Nephron progenitor cell (in vitro differentiated cells): ENCODE data around the gene IST1.

Source experiments
- DNase-seq: peaks from one replicate; pipeline ENCODE4 v3.0.0; 2021
- H3K27ac Mint-ChIP-seq: 2 replicates; pipeline ENCODE4 v1.8.0; 2021; ENCODE audit warnings: mild to moderate bottlenecking, moderate library complexity, mixed read lengths
- H3K27me3 Mint-ChIP-seq: 2 replicates; pipeline ENCODE4 v1.8.0; 2021; ENCODE audit warnings: mild to moderate bottlenecking, low read depth, mixed read lengths; ENCODE audit not compliant: poor library complexity
- H3K36me3 Mint-ChIP-seq: 2 replicates; pipeline ENCODE4 v1.8.0; 2021; ENCODE audit warnings: low read depth, mixed read lengths
- H3K4me1 Mint-ChIP-seq: 2 replicates; pipeline ENCODE4 v1.8.0; 2021; ENCODE audit warnings: mixed read lengths
- H3K4me3 Mint-ChIP-seq: 2 replicates; pipeline ENCODE4 v1.8.0; 2021; ENCODE audit warnings: mild to moderate bottlenecking, moderate library complexity, mixed read lengths
- H3K9me3 Mint-ChIP-seq: 2 replicates; pipeline ENCODE4 v1.8.0; 2021; ENCODE audit warnings: mild to moderate bottlenecking, moderate library complexity, mixed read lengths
- TF ChIP-seq, protein P1 (sequence below): fragments of 200-600 bp; sonication (generic); IDR thresholded peaks from 2 replicates; pipeline ENCODE4 v1.5.0; 2021; ENCODE audit warnings: antibody characterized with exemption

IST1 gene

DNA sequence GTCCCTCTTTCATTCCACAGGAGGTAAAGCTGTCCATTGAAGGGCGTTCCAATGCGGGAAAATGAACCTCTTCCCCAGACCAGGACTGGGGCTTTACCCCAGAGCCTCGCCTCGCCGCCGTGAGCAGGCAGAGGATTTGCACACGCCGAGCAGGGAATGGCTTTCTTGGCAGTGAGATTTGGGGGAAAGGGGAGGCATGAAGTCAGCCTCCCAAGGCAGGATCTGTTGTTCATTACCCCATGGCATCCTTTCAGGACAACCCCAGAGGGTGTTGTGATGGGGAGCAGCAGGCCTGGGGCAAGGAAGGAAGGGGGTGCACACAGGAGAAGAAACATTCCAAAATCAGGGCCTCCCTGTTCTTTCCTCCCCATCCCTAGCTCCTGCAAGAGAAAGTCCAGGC, 43.6 kb upstream of the IST1 start:
- no peak overlapping the region for H3K27ac Mint-ChIP-seq

DNA sequence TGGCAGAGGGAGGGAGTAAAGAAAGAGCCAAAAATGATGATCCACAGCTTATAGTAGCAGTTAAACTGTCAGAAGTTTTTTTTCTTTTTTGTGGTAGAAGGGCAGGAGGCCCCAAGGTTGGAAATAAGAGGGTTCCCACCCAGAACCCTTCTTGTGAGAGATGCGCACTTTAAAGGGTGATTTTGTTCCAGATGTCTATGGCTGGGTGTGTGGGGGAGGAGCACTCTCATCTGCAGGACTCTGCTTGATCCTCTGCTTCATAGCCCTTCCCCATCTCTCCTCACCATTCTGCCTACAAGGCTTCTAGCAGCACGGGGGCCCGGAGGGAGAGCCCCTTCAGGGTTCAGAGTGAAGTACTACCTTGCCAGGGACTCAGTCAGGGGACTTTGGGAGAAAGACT, 43.2 kb upstream of the IST1 start:
- H3K4me3 Mint-ChIP-seq, result no peak overlapping the region
- peaks cover 46% of the 10 kb centered on the region for H3K36me3 Mint-ChIP-seq
- no peak overlapping the region for H3K27ac Mint-ChIP-seq
- H3K4me1 Mint-ChIP-seq, result peaks cover 9% of the 10 kb centered on the region
- no peak for DNase-seq
- TF ChIP-seq, protein P1, sequence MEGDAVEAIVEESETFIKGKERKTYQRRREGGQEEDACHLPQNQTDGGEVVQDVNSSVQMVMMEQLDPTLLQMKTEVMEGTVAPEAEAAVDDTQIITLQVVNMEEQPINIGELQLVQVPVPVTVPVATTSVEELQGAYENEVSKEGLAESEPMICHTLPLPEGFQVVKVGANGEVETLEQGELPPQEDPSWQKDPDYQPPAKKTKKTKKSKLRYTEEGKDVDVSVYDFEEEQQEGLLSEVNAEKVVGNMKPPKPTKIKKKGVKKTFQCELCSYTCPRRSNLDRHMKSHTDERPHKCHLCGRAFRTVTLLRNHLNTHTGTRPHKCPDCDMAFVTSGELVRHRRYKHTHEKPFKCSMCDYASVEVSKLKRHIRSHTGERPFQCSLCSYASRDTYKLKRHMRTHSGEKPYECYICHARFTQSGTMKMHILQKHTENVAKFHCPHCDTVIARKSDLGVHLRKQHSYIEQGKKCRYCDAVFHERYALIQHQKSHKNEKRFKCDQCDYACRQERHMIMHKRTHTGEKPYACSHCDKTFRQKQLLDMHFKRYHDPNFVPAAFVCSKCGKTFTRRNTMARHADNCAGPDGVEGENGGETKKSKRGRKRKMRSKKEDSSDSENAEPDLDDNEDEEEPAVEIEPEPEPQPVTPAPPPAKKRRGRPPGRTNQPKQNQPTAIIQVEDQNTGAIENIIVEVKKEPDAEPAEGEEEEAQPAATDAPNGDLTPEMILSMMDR, result no peak
- no peaks in the 10 kb centered on the region for H3K27me3 Mint-ChIP-seq
- no peaks in the 10 kb centered on the region for H3K9me3 Mint-ChIP-seq

More for the DNA sequence above, 43.6 kb upstream of the IST1 start:
- H3K4me1 Mint-ChIP-seq, result peaks cover 13% of the 10 kb centered on the region
- no peak overlapping the region for H3K4me3 Mint-ChIP-seq
- TF ChIP-seq, protein P1, result no peak
- H3K27me3 Mint-ChIP-seq, result no peaks in the 10 kb centered on the region
- no peaks in the 10 kb centered on the region for H3K9me3 Mint-ChIP-seq
- peaks cover 46% of the 10 kb centered on the region for H3K36me3 Mint-ChIP-seq
- DNase-seq, result no peak

DNA sequence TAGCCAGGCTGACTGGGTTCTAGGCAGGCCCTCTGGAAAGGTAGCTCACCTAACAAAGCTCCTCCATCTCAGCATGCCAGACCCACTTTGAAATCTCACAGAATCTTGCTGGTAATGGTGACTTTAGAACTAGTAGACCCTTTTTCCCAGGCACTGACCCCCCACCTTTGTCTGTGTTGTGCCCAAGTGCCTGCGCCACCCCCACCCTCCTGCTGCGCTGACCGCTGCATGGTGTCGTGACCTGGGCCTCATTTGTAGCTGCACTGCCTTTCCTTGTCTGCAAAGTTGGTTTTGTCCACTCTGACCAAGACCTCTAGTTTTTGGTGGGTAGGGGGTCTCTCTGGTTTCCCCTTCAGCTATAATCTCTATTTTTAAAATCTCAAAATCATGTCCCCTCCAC, 42.8 kb upstream of the IST1 start:
- Mint-ChIP-seq H3K4me1 (peaks cover 5% of the 10 kb centered on the region), H3K36me3 (peaks cover 49% of the 10 kb centered on the region), H3K4me3 (no peak overlapping the region), H3K27me3 (no peaks in the 10 kb centered on the region), H3K27ac (peak overlapping the region; percentile 49), H3K9me3 (no peaks in the 10 kb centered on the region)
- TF ChIP-seq, protein P1, result no peak
- DNase-seq, result no peak

DNA sequence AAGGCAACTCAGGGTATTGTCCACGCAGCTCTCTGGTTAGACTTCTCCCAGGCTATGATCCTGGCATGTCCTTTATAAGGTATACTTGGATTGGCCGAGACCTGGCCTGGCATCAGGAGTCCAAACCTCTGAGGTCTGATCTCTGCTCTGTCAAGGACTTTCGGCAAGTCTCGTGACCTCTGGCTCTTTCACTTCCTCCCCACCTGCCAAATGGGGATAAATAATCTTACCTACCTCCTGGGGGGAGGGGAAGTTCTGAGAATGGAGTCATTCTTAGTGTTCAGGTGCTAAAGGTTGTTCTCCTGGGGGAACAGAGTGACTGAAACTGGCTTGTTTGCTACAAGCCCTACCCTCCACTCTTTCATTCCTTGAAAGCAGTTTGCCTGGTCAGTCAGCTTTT, 41.9 kb upstream of the IST1 start:
- TF ChIP-seq, protein P1, result no peak
- no peaks in the 10 kb centered on the region for H3K9me3 Mint-ChIP-seq
- H3K36me3 Mint-ChIP-seq, result peaks cover 51% of the 10 kb centered on the region
- H3K27me3 Mint-ChIP-seq, result no peaks in the 10 kb centered on the region
- no peak overlapping the region for H3K4me3 Mint-ChIP-seq
- no peak overlapping the region for H3K27ac Mint-ChIP-seq
- DNase-seq, result no peak
- H3K4me1 Mint-ChIP-seq, result no peaks in the 10 kb centered on the region

DNA sequence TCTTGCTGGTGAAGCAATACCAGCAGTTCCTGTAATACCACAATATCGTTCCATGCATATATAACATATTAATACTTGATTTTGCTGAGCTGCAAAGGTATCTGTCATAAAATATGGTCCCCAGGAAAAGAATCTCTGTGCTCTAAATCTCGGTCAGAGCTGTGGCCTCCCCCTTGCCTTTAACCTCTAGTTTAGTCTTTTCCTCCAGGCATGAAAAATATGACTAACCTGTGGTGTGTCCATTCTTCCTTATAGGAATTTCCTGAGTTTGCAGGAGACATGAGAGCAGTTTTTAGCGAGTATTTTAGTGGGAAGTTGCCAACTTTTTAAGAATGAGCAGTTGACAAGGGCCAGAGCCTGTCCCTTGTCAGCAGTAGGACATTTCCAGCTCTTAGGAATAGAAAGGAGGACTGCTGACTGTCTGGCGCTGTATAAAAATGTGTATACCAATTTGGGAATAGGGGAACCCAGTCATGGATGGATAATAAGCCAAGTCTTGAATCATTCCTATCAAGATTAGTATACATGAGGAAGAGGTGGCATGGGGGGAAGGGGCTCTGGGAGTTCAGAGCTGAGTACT, 40.9 kb upstream of the IST1 start:
- Mint-ChIP-seq H3K27ac (no peak overlapping the region), H3K4me1 (no peaks in the 10 kb centered on the region), H3K27me3 (no peaks in the 10 kb centered on the region), H3K36me3 (peaks cover 54% of the 10 kb centered on the region), H3K4me3 (no peak overlapping the region), H3K9me3 (no peaks in the 10 kb centered on the region)
- TF ChIP-seq, protein P1, result no peak
- no peak for DNase-seq

DNA sequence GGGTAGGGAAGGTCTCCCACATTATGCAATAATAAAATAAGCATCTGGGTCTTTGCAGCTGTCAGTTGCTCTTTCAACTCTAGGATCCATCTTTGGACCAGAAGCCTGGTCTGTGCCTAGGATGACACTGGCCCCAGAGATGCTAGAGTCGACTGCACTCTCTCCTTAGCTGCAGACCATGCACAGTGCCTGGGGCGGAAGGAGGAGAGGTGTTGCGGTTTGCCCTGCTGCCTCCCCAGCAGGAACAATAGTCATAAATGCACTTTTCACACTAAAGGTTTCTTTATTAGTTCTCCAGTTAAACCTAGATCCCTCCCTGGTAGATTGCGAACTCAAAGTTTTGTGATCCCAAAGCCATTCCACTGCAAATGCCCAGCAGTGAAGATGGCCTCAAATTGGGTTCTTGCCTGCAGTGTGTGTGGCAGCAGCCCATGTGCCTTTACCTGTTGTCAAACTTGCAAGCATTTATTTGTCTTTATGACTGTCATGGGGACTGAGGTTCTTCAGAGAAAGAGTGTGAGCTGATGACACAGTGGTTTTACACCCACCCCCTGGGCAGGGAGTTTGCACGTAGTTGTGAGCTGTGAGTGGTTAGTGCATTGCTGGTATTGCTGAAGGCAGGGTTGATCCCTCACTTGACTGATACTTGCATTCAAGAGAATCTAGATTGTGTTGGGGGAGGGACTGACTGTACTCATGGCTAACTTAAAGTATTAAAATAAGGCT, 39.2 kb upstream of the IST1 start:
- Mint-ChIP-seq H3K27ac (no peak overlapping the region), H3K9me3 (no peaks in the 10 kb centered on the region), H3K4me3 (no peak overlapping the region), H3K36me3 (peaks cover 51% of the 10 kb centered on the region), H3K27me3 (no peaks in the 10 kb centered on the region), H3K4me1 (no peaks in the 10 kb centered on the region)
- TF ChIP-seq, protein P1, result no peak
- DNase-seq, result no peak
